Muscle layer of colon (tissue), 2 donors: ENCODE data around the gene FMNL3.

ENCODE experiments used
- H3K27ac ChIP-seq: one replicate; pipeline ENCODE4 v1.7.0; 2013; ENCODE audit warnings: low read depth, mild to moderate bottlenecking, low read length, moderate library complexity
- H3K27me3 ChIP-seq, 2 donors: one replicate each; pipeline ENCODE4 v1.7.0; 2013; ENCODE audit warnings: low read length in 2 of 2, mild to moderate bottlenecking in 2 of 2; ENCODE audit not compliant: insufficient read depth in 2 of 2, control insufficient read depth in 1 of 2
- H3K36me3 ChIP-seq: one replicate; pipeline ENCODE4 v1.7.0; 2013; ENCODE audit warnings: mild to moderate bottlenecking, low read length; ENCODE audit not compliant: insufficient read depth
- H3K4me1 ChIP-seq: one replicate; pipeline ENCODE4 v1.7.0; 2013; ENCODE audit warnings: mild to moderate bottlenecking, low read length; ENCODE audit not compliant: insufficient read depth
- H3K4me3 ChIP-seq, 2 donors: one replicate each; pipeline ENCODE4 v1.7.0; 2013; ENCODE audit warnings: low read length in 2 of 2, low read depth in 1 of 2, mild to moderate bottlenecking in 1 of 2, moderate library complexity in 1 of 2
- H3K9ac ChIP-seq: one replicate; pipeline ENCODE4 v1.7.0; 2013; ENCODE audit warnings: low read length
- H3K9me3 ChIP-seq: one replicate; pipeline ENCODE4 v1.7.0; 2013; ENCODE audit warnings: mild to moderate bottlenecking, low read length
- donor health status: abdominal sarcoma.
- donor health status: Adenocarcinoma of cecum.

FMNL3 gene

GRCh38 chr12:49672301-49673217, 34.6 kb downstream of the FMNL3 start:
- Histone ChIP-seq H3K27ac (peak overlapping the region; percentile 95), H3K36me3 (no peaks in the 10 kb centered on the region), H3K27me3 (no peaks in the 10 kb centered on the region), H3K4me3 (peak overlapping the region in 1 of 2 donors; percentile 31), H3K9me3 (no peaks in the 10 kb centered on the region), H3K4me1 (peaks cover 51% of the 10 kb centered on the region), H3K9ac (peak overlapping the region; percentile 23)

GRCh38 chr12:49671031-49671765, 36.0 kb downstream of the FMNL3 start:
- Histone ChIP-seq H3K36me3 (no peaks in the 10 kb centered on the region), H3K4me1 (peaks cover 51% of the 10 kb centered on the region), H3K9ac (no peak overlapping the region), H3K4me3 (no peak overlapping the region), H3K27ac (no peak overlapping the region), H3K9me3 (no peaks in the 10 kb centered on the region), H3K27me3 (no peaks in the 10 kb centered on the region)

GRCh38 chr12:49669796-49670195, 37.4 kb downstream of the FMNL3 start:
- Histone ChIP-seq H3K9ac (no peak overlapping the region), H3K36me3 (no peaks in the 10 kb centered on the region), H3K4me3 (no peak overlapping the region), H3K27ac (no peak overlapping the region), H3K4me1 (peaks cover 44% of the 10 kb centered on the region), H3K27me3 (no peaks in the 10 kb centered on the region), H3K9me3 (no peaks in the 10 kb centered on the region)

GRCh38 chr12:49667325-49668090, 39.7 kb downstream of the FMNL3 start:
- no peak overlapping the region for H3K4me3 ChIP-seq
- H3K4me1 ChIP-seq, result peaks cover 36% of the 10 kb centered on the region
- H3K27ac ChIP-seq, result no peak overlapping the region
- no peak overlapping the region for H3K9ac ChIP-seq
- H3K36me3 ChIP-seq, result no peaks in the 10 kb centered on the region
- H3K9me3 ChIP-seq, result no peaks in the 10 kb centered on the region
- no peaks in the 10 kb centered on the region for H3K27me3 ChIP-seq

- Histone ChIP-seq H3K9ac (no peak overlapping the region), H3K9me3 (no peaks in the 10 kb centered on the region), H3K27me3 (no peaks in the 10 kb centered on the region), H3K4me3 (no peak overlapping the region), H3K4me1 (peaks cover 26% of the 10 kb centered on the region), H3K36me3 (no peaks in the 10 kb centered on the region), H3K27ac (no peak overlapping the region)
Observed at GRCh38 chr12:49666176-49666575, 41.0 kb downstream of the FMNL3 start.

GRCh38 chr12:49665384-49665783, 41.8 kb downstream of the FMNL3 start:
- Histone ChIP-seq H3K27ac (no peak overlapping the region), H3K36me3 (peaks cover 3% of the 10 kb centered on the region), H3K9ac (no peak overlapping the region), H3K27me3 (no peaks in the 10 kb centered on the region), H3K9me3 (no peaks in the 10 kb centered on the region), H3K4me3 (no peak overlapping the region), H3K4me1 (peaks cover 19% of the 10 kb centered on the region)

GRCh38 chr12:49664591-49665239, 42.5 kb downstream of the FMNL3 start:
- H3K27me3 ChIP-seq, result no peaks in the 10 kb centered on the region
- peaks cover 17% of the 10 kb centered on the region for H3K4me1 ChIP-seq
- H3K9ac ChIP-seq, result no peak overlapping the region
- no peak overlapping the region for H3K27ac ChIP-seq
- H3K9me3 ChIP-seq, result no peaks in the 10 kb centered on the region
- H3K36me3 ChIP-seq, result peaks cover 3% of the 10 kb centered on the region
- no peak overlapping the region for H3K4me3 ChIP-seq

GRCh38 chr12:49664167-49664566, 43.0 kb downstream of the FMNL3 start:
- Histone ChIP-seq H3K36me3 (peaks cover 3% of the 10 kb centered on the region), H3K9me3 (no peaks in the 10 kb centered on the region), H3K4me3 (no peak overlapping the region), H3K27me3 (no peaks in the 10 kb centered on the region), H3K9ac (no peak overlapping the region), H3K4me1 (peaks cover 17% of the 10 kb centered on the region), H3K27ac (no peak overlapping the region)

- no peaks in the 10 kb centered on the region for H3K27me3 ChIP-seq
- no peak overlapping the region for H3K4me3 ChIP-seq
- peaks cover 3% of the 10 kb centered on the region for H3K36me3 ChIP-seq
- H3K9me3 ChIP-seq, result no peaks in the 10 kb centered on the region
- H3K9ac ChIP-seq, result no peak overlapping the region
- no peak overlapping the region for H3K27ac ChIP-seq
- peaks cover 17% of the 10 kb centered on the region for H3K4me1 ChIP-seq
Observed at GRCh38 chr12:49662998-49663843, 44.0 kb downstream of the FMNL3 start.

- Histone ChIP-seq H3K4me3 (no peak overlapping the region), H3K27ac (no peak overlapping the region), H3K4me1 (peaks cover 17% of the 10 kb centered on the region), H3K27me3 (no peaks in the 10 kb centered on the region), H3K9ac (no peak overlapping the region), H3K36me3 (peaks cover 6% of the 10 kb centered on the region), H3K9me3 (no peaks in the 10 kb centered on the region)
Observed at GRCh38 chr12:49661746-49662145, 45.5 kb downstream of the FMNL3 start.
